GM18868 (cell line): ENCODE measurements around the gene NSD2.
"Not testable (repeated sequence)": the region's sequence is repeated elsewhere in the genome, so short reads cannot be mapped to it uniquely, and the experiment has no call there.

ENCODE experiments used
- ATAC-seq: cut with Tn5 transposase; IDR thresholded peaks from one replicate; pipeline ENCODE4 v1.9.1; 2021; ENCODE audit warnings: mild to moderate bottlenecking, moderate library complexity; ENCODE audit not compliant: unreplicated experiment

The NSD2 gene

GRCh38 chr4:1895971-1896657 lies 24.9 kb downstream of the NSD2 start:
- ATAC-seq = no peak

GRCh38 chr4:1896658-1896991 lies 25.4 kb downstream of the NSD2 start:
- ATAC-seq = no peak

- ATAC-seq = no peak
These were observed 26.8 kb downstream of the NSD2 start for GRCh38 chr4:1898007-1898406.

- ATAC-seq = no peak
These were observed 27.5 kb downstream of the NSD2 start for GRCh38 chr4:1898681-1899080.

GRCh38 chr4:1899149-1900086 lies 28.2 kb downstream of the NSD2 start:
- peak; percentile 61 for ATAC-seq

- ATAC-seq = no peak
These were observed 28.9 kb downstream of the NSD2 start for GRCh38 chr4:1900087-1900433.

- ATAC-seq = no peak
These were observed 29.4 kb downstream of the NSD2 start for GRCh38 chr4:1900624-1901023.

- ATAC-seq = no peak
These were observed 29.9 kb downstream of the NSD2 start for GRCh38 chr4:1901127-1901526.

- ATAC-seq = no peak
These were observed 31.1 kb downstream of the NSD2 start for GRCh38 chr4:1902243-1902642.

GRCh38 chr4:1903035-1903434 lies 31.8 kb downstream of the NSD2 start:
- no peak for ATAC-seq

- ATAC-seq = no peak
These were observed 32.8 kb downstream of the NSD2 start for GRCh38 chr4:1904042-1904441.

GRCh38 chr4:1907848-1908525 lies 36.8 kb downstream of the NSD2 start:
- ATAC-seq = no peak

GRCh38 chr4:1909696-1910095 lies 38.5 kb downstream of the NSD2 start:
- ATAC-seq = not testable (repeated sequence)

- ATAC-seq = no peak
These were observed 39.5 kb downstream of the NSD2 start for GRCh38 chr4:1910643-1911042.

GRCh38 chr4:1911316-1911715 lies 40.1 kb downstream of the NSD2 start:
- not testable (repeated sequence) for ATAC-seq

GRCh38 chr4:1922821-1923220 lies 51.6 kb downstream of the NSD2 start:
- no peak for ATAC-seq

GRCh38 chr4:1927675-1928074 lies 56.5 kb downstream of the NSD2 start:
- ATAC-seq = no peak

GRCh38 chr4:1928356-1929239 lies 57.4 kb downstream of the NSD2 start:
- no peak for ATAC-seq

- no peak for ATAC-seq
These were observed 61.5 kb downstream of the NSD2 start for GRCh38 chr4:1932736-1933135.

GRCh38 chr4:1933700-1934099 lies 62.5 kb downstream of the NSD2 start:
- no peak for ATAC-seq

GRCh38 chr4:1937550-1937949 lies 66.4 kb downstream of the NSD2 start:
- no peak for ATAC-seq
